GM12872 (cell line): Measurements from ENCODE around the gene ZNF221.

ENCODE experiments used
- CTCF ChIP-seq: IDR thresholded peaks from 3 replicates; pipeline ENCODE4 v1.5.1; 2011; ENCODE audit warnings: low read depth, mild to moderate bottlenecking, low read length, moderate library complexity; ENCODE audit not compliant: insufficient read depth

ZNF221 gene

GRCh38 chr19:43913383-43913782, 37.6 kb upstream of the ZNF221 start:
- TF ChIP-seq CTCF = no peak

DNA sequence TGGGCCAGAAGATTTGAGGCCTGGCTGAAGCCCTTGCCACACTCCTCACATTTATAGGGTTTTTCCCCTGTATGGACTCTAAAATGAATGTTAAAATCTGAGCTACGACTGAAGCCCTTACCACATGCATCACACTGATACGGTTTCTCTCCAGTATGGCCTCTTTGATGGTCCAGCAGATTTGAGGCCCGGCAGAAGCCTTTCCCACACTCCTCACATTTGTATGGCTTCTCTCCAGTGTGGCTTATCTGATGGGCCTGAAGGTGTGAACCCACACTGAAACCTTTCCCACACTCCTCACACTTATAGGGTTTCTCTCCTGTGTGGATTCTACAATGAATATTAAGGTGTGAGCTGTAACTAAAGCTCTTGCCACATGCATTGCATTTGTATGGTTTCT, 37.0 kb upstream of the ZNF221 start:
- no peak for TF ChIP-seq CTCF

- TF ChIP-seq CTCF = no peak
Observed at GRCh38 chr19:43923875-43924274, 27.2 kb upstream of the ZNF221 start.

GRCh38 chr19:43928820-43929219, 22.2 kb upstream of the ZNF221 start:
- TF ChIP-seq CTCF = no peak

GRCh38 chr19:43934055-43934984, 16.7 kb upstream of the ZNF221 start:
- TF ChIP-seq CTCF = 0 out of 3 replicates have a peak, but pooled peaks have one; percentile 18

DNA sequence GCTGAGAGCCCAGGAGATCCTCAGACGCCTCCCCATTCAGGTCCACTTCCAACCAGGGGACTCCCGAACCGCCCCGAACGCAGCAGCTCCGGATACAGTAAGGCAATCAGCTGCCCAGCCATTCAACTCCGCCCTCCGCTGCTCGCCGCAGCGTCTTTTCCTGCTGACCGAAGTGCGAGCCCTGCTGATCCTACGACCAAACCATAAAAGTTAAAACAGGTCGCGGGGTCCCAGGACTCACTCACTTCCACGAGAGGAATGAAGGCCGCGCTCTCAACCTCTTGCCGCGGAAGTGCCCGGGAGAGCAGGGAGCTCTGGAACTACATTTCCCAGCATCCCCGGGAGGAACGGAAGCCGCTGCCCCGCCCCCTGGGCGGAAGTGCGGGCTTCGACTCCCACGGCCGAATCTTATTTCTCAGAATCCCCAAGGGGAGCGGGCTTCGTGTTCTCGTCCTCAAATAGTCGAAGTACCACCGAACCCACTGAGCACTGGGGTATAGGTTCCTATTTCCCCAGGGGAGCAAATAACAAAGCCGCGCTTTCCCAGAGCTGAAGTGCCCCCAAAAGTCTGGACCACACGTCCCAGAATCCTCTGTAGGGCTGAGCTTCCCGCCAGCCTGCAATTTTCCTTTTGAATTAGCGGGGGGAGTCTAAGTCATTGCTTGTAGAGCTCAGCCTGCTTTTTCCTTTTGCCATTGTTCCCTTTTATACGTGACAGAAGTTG, 15.9 kb upstream of the ZNF221 start, which contains the start of gene ZNF45:
Gene ZNF45, minus strand, starts transcription at position 298 of the 724 bp plus-strand sequence. CDS start 13,097 bp downstream, outside the sequence.
- TF ChIP-seq CTCF = no peak

DNA sequence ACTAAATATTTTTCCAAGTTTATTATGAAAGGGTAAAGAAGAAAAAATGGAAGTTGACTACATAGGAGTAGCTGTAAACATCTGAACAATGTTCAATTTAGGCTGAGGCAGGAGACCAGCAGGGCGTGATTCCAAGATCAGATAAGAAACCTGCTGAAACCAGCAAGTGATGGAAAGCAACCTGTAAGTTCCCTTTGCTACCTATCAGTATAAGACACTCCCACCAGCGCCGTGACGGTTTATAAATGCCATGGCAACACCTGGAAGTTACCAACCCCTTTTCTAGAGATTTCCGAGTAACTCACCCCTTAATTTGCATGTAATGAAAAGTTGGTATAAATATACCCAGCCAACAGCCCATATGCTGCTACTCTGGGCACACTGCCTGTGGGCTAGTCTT, 14.8 kb upstream of the ZNF221 start:
- no peak for TF ChIP-seq CTCF
